Measurements from ENCODE around the gene ZBTB39. TPM values are rescaled to one million over a fixed set of nuclear protein-coding genes. Genes with fewer than 3 reads are reported as not detected.

The ZBTB39 gene
- total and polyA plus RNA-seq, 2 of the 13 experiments (the other 11 are each of a cell fraction or from before 2014, with no cell fraction given): 6.5 to 6.9 TPM

DNA sequence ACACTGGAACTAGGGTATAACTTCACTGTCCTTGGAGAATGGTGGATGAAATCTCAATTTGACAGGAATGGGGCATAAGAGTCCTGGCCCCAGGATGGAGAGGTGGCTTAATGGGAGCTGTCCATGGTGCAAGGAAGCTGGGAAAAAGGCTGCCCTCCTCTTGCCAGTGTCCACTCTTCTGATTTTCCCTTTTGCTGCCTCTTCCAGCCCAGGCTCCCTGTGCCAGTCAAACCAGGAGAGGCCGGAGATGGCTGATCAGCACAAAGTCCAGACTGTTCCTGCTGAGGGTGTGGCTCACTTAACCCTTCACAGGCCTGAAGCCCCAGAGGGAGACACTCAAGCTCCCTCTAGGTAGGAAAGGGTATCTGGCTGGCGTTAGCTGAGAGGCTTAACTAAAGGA lies 43.5 kb upstream of the ZBTB39 start, which contains the start of gene MYO1A (continued):
- TF ChIP-seq SP4 (CRISPR knock-in tag; IDR thresholded peaks at IDR 0.05) (no peak), PPARG (CRISPR knock-in tag; conservative IDR thresholded peaks at IDR 0.05) (no peak), POLR2G (IDR thresholded peaks at IDR 0.05; ENCODE audit: low read depth, low read length) (no peak), IKZF4 (CRISPR knock-in tag; IDR thresholded peaks at IDR 0.05; ENCODE audit: borderline replicate concordance, low read depth, not compliant biosample characterization) (no peak), ZFX (CRISPR knock-in tag; IDR thresholded peaks at IDR 0.05; ENCODE audit: low read depth) (no peak), HDAC1 (CRISPR knock-in tag; IDR thresholded peaks at IDR 0.05) (0 out of 2 replicates have a peak, but pooled peaks have one; percentile 37), TAF15 (IDR thresholded peaks at IDR 0.05; ENCODE audit: low read depth, low read length, poor library complexity, severe bottlenecking) (no peak), ZNF282 (IDR thresholded peaks at IDR 0.05; ENCODE audit: partially characterized antibody) (no peak), GPN1 (CRISPR knock-in tag; IDR thresholded peaks at IDR 0.05; ENCODE audit: borderline replicate concordance) (no peak), RBM39 (IDR thresholded peaks at IDR 0.05; ENCODE audit: low read depth, low read length, poor library complexity, severe bottlenecking) (no peak), HNRNPK (IDR thresholded peaks at IDR 0.05; ENCODE audit: low read depth, low read length, poor library complexity, severe bottlenecking) (no peak), ZNF235 (CRISPR knock-in tag; IDR thresholded peaks at IDR 0.05; ENCODE audit: borderline replicate concordance) (no peak), GLI4 (CRISPR knock-in tag; IDR thresholded peaks at IDR 0.05; ENCODE audit: borderline replicate concordance) (no peak), ZNF207 (IDR thresholded peaks at IDR 0.05; ENCODE audit: borderline replicate concordance) (no peak), YEATS4 (CRISPR knock-in tag; IDR thresholded peaks at IDR 0.05; ENCODE audit: borderline replicate concordance) (peak; percentile 33; the same call in 1 of the 2 replicates)
- TF ChIP-seq, protein P1, sequence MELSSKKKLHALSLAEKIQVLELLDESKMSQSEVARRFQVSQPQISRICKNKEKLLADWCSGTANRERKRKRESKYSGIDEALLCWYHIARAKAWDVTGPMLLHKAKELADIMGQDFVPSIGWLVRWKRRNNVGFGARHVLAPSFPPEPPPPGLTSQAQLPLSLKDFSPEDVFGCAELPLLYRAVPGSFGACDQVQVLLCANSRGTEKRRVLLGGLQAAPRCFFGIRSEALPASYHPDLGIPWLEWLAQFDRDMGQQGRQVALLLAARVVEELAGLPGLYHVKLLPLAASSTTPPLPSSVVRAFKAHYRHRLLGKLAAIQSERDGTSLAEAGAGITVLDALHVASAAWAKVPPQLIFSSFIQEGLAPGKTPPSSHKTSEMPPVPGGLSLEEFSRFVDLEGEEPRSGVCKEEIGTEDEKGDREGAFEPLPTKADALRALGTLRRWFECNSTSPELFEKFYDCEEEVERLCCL (CRISPR knock-in tag; IDR thresholded peaks at IDR 0.05; ENCODE audit: borderline replicate concordance): no peak
- TF ChIP-seq, protein P2, sequence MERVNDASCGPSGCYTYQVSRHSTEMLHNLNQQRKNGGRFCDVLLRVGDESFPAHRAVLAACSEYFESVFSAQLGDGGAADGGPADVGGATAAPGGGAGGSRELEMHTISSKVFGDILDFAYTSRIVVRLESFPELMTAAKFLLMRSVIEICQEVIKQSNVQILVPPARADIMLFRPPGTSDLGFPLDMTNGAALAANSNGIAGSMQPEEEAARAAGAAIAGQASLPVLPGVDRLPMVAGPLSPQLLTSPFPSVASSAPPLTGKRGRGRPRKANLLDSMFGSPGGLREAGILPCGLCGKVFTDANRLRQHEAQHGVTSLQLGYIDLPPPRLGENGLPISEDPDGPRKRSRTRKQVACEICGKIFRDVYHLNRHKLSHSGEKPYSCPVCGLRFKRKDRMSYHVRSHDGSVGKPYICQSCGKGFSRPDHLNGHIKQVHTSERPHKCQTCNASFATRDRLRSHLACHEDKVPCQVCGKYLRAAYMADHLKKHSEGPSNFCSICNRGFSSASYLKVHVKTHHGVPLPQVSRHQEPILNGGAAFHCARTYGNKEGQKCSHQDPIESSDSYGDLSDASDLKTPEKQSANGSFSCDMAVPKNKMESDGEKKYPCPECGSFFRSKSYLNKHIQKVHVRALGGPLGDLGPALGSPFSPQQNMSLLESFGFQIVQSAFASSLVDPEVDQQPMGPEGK (CRISPR knock-in tag; IDR thresholded peaks at IDR 0.05): peak; percentile 28; the same call in 1 of the 2 replicates
- TF ChIP-seq, protein P3, sequence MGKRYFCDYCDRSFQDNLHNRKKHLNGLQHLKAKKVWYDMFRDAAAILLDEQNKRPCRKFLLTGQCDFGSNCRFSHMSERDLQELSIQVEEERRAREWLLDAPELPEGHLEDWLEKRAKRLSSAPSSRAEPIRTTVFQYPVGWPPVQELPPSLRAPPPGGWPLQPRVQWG (CRISPR knock-in tag; IDR thresholded peaks at IDR 0.05; ENCODE audit: borderline replicate concordance, low read depth): no peak
- TF ChIP-seq, protein P4, sequence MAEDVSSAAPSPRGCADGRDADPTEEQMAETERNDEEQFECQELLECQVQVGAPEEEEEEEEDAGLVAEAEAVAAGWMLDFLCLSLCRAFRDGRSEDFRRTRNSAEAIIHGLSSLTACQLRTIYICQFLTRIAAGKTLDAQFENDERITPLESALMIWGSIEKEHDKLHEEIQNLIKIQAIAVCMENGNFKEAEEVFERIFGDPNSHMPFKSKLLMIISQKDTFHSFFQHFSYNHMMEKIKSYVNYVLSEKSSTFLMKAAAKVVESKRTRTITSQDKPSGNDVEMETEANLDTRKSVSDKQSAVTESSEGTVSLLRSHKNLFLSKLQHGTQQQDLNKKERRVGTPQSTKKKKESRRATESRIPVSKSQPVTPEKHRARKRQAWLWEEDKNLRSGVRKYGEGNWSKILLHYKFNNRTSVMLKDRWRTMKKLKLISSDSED (CRISPR knock-in tag; IDR thresholded peaks at IDR 0.05): no peak
- TF ChIP-seq, protein P5, sequence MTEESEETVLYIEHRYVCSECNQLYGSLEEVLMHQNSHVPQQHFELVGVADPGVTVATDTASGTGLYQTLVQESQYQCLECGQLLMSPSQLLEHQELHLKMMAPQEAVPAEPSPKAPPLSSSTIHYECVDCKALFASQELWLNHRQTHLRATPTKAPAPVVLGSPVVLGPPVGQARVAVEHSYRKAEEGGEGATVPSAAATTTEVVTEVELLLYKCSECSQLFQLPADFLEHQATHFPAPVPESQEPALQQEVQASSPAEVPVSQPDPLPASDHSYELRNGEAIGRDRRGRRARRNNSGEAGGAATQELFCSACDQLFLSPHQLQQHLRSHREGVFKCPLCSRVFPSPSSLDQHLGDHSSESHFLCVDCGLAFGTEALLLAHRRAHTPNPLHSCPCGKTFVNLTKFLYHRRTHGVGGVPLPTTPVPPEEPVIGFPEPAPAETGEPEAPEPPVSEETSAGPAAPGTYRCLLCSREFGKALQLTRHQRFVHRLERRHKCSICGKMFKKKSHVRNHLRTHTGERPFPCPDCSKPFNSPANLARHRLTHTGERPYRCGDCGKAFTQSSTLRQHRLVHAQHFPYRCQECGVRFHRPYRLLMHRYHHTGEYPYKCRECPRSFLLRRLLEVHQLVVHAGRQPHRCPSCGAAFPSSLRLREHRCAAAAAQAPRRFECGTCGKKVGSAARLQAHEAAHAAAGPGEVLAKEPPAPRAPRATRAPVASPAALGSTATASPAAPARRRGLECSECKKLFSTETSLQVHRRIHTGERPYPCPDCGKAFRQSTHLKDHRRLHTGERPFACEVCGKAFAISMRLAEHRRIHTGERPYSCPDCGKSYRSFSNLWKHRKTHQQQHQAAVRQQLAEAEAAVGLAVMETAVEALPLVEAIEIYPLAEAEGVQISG (CRISPR knock-in tag; IDR thresholded peaks at IDR 0.05): 0 out of 2 replicates have a peak, but pooled peaks have one; percentile 16
